HG03575 (cell line): ENCODE data around the gene C6orf47.

Source experiments
- ATAC-seq: cut with Tn5 transposase; IDR thresholded peaks from one replicate; pipeline ENCODE4 v1.9.1; 2021; ENCODE audit not compliant: unreplicated experiment, insufficient number of reproducible peaks, low FRiP score; ENCODE audit errors: extremely low read depth

C6orf47 gene

DNA sequence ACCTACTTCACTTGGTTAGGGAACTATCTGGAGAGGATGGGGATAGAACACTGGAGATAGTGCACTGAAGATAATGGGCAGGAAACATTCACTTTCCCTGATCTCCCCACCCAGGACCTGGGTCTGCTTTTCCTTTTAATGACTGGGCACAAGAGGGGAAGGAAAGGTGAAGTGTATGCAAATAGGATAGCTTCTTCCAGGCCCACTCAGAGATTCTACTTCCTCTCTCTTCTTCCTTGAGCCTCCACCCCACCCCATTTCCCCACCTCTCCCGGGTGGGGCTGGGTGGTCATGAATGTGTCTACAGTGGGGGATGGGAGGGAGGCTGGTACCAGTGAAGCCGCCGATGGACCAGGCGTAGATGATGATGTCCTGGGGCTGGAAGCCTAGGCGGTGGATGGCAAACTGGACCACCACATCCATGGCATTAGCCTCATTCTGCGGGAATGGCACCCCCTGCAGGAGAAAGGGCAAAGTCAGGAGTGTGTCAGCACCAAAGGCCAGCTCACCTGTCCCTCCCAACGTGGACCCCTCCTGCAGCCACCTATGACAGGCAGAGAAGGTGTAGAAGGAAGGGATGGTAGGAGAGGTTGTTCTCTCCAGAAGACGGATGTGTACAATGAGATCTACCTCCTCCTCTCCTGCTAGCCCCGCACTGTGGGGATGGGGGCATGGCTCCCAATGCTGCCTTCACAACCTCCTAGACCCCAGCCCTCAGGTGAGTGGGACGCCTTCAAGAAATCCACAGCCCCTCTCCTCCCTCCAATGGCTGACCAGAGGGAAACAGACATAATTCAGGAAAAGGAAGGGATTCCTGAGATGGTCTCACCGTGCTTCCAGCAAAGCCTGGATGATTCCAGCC, 28.9 kb upstream of the C6orf47 start:
- ATAC-seq = no peak

DNA sequence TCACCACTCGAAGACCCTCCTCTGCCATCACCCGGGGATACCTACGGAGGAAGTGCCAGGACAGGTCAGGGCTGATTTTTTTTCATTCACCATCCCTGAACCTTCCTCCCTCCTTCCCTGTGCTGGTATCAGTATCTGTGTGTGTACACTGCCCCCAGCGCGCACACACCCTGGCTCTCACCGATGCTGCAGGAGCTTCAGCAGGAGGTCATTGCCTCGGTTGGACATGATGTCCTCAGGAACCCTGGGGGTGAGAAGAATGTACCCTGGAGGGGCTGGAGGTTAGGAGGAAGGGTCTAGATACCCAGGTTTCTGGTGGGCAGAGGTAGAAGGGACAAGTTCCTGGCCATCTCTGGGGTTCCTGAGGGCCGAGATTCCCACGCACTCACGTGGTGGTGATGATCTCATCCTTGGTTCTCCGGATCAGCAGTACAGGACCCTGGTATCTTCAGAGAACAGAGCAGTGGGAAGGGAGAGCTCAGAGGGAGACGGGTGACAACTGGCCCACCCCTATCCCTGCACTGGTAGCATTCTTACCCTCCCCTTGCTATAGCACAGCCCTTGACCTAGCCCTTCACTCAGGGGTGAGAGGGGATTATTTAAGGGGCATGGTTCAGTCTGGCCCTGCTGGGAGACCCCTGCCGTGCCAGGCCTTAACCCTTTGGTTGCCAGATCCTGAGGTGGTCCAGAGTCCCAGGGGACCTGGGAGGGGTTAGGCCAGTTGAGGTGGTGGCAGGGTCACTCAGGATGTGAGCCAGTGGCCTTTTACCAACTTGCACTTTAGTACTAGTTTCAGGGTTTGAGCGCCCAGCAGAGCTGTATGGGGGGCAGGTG, 27.5 kb upstream of the C6orf47 start:
- no peak for ATAC-seq

DNA sequence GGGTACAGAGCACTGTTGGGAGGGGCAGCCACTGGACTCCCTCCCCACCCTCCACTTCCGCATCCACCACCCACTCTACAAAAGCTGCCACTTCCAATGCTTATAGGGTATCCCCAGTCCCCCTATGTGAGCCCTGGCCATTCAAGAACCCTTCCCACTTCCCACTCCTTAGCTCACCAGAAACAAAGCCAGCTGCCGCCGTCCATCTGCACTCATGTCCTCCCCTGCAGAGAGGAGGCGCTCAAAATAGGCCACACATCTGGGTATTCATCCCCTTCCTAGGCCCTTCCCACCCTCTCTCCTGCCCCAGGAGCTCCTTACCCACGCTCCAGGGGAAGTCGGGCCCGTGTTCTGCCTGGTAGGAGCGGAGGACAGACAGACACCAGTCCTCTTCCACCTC, 26.7 kb upstream of the C6orf47 start:
- ATAC-seq = no peak

DNA sequence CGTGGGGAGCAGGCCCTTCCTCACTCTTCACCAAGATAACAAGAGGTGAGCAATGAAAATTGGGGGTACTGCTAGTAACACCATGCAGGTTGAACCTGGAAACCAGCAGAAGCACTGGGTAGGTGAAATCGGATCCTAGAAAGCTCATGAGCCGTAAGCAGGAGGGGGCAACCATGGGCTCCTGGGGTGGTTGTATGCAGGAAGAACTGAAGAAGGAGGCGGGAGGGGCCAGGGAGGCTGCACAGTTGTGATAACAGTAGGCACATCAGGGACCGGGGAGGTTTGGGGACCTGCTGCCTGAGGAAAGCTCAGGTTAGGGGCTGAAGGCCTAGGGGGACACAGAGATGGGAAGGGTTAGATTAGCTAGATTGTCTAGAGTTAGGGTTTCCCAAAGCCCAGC, 25.9 kb upstream of the C6orf47 start:
- no peak for ATAC-seq

DNA sequence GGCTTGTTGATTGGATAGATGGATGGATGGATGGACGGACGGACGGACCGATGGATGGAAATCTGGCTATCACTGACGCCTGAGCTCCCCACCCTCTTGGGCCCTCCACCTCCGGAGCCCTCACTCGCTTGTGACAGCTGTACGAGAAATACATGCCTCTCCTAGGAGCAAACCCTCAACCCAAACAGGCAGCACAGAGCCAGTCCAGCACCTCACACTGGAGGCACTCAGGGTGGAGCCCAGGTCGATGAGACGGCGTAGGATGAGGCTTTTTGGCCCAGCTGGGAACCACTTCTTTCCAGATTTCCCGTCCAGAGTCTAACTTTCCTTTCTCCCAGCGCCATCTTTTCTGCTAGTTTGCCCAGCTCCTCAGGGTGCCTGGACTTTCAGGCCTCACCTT, 23.0 kb upstream of the C6orf47 start:
- ATAC-seq = no peak

DNA sequence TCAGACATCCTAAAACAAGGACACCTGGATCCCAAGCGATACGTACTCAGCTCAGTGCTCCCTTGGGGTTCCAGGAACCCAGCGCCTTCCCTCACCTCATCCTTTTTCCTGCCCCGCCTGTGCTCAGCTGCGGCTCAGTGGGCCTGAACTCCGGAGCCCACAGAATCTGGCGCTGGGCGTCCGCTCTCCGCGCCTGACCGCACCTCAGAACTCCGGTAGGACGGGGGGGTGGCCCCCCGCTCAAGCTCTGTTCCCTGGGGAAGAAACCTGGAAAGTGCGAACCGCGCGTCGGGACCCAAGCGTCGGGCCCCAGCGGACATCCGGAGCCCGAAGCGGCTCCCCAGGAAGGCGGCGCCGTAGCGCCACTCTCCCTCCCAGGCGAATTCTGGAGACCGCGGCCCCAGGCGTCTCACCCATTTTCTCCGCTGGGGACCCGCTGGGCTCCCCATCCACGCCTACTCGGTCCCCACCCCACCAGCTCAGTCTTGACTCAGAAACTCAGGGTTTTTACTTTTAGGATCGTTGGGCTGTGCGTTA, 20.6 kb upstream of the C6orf47 start:
- no peak for ATAC-seq

DNA sequence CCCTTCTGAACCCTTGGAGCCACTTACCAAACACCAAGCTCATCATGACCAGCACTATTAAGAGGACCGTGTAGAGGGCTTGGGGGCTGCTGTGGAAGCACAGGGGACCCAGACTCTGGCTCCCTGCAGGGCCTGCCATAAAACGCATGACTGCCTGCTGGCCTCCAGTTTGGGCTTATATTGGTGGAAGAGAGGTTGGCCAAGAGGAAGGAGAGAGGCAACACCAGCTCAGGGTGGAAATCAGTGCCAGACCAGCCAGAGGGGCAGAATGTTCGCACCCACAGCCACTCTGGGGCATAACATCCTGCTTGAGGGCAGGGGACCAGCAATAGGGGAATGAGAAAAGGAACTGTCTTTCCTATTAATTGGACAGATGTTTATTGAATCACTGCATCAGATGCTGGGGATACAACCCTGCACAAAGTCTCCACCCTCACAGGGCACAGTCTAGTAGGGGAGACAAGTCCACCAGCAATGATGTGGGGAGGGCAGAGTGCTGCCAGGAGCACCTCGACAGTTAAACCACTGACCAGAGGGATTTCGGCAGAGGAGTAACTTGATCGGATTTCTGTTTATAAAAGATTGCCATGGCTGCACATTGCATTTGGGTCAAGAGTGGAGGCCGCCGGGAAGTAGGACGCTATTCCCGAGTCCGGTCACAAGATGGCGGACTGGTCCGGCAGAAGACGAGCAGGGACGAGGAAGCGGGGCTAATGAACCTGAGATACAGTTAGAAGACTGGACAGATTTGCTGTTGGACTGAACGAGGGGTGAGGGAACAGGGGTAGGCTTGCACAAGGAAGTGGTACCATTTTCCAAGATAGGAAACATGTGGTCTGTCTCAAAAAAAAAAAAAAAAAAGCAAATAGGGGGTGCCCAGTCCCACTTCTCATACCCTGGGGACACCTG, 19.9 kb upstream of the C6orf47 start, which contains the start of gene LY6G5C:
LY6G5C (minus strand) TSS at position 842 of the 909 bp plus-strand sequence; CDS start at position 148, 694 bp downstream.
- no peak for ATAC-seq

DNA sequence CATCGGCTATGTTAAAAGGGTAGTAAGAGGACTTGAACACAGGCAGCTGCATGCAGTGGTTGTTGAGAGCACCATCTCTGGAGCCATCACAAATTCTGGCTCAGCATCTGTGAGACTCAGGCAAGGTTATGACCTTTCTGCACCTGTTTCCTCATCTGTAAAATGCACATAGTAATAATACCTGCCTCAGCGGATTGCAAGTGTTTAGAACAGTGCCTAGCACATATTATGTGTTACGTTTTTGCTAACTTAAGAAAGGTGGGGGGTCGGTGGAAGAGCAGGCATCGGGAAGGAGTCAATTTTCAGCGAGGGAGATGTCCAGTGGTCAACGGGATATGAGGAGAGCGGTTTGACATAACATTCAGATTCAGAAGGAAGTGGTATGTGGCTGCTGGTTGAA, 17.4 kb upstream of the C6orf47 start:
- ATAC-seq = no peak

DNA sequence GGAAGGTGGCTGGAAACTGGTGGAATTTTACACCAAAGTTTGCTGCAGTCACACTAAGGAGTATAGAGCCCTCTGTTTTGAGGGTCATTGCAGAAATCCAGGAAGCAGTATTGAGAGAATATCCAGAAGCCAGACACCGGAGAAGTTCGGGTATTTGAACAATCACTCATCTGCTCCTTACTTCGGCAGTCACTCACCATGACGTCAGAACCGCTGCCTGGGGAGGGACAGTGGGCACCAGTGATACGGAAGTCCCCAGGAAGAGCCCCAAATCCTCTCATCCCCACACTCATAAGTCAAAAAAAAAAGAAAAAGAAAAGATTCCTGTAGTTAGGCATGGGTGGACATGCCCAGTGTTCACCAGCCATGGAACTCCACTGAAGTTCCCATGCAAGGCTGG, 16.3 kb upstream of the C6orf47 start:
- no peak for ATAC-seq

DNA sequence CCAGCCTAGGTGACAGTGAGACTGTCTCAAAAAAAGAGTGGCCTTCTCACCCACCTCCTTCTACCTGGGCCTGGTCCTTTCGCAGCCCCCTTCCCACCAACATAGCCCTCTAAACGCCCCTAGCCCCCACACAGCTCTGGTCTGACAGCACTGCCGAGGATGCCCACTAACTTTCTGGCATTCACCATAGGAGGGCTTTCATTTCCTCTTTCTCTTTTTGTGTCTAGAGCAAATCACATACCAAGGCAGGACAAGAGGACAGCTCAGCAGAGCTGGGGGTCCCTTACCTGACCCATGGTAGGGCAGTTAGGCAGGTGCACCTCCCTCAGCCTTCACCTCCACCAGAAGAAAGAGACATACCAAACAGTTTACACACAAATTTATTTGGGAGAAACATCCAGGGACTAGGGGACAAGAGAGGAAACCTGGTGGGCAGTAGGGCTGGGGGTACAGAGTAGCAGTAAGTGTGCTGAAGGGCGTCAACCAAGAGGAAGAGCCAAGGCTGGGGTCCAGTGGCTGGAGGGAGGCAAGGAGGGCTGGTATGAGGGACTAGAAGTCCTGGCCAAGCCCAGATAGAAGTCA, 15.8 kb upstream of the C6orf47 start:
- ATAC-seq = no peak

DNA sequence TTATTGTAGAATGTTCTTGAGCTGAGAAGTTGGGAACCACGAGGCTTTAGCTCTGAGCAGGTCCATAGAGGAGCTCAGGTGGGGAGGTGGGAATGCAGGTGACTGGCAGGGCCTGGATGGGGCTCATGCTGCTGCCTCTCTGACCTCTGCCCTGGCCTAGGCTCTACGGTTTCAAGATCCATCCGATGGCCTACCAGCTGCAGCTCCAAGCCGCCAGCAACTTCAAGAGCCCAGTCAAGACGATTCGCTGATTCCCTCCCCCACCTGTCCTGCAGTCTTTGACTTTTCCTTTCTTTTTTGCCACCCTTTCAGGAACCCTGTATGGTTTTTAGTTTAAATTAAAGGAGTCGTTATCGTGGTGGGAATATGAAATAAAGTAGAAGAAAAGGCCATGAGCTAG, 9.1 kb upstream of the C6orf47 start, which contains the start of gene LY6G5B:
LY6G5B (plus strand) TSS at position 301 of the 400 bp plus-strand sequence. CDS start 975 bp downstream, outside the sequence.
- ATAC-seq = no peak

DNA sequence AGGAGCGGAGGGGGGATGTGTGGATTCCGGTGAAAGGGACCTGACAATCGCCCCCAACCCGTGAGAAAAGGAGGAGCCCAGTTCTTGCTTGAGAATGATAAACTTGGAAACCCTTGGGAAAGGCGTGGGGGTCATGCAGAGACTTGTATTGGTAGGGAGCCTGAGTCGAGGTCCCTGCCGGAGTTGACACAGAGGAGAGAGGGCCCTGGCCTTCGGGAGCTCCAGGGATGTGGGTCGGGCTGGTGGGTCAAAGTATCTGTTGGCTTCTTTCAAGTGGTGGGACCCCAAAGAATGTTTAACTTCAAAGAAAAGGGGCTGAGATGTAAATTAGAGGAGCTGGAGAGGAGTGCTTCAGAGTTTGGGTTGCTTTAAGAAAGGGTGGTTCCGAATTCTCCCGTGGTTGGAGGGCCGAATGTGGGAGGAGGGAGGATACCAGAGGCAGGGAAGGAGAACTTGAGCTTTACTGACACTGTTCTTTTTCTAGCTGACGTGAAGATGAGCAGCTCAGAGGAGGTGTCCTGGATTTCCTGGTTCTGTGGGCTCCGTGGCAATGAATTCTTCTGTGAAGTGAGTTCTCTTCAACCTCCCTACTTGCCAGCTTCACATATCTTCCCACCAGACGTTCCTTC, 5.9 kb upstream of the C6orf47 start:
- ATAC-seq = no peak

DNA sequence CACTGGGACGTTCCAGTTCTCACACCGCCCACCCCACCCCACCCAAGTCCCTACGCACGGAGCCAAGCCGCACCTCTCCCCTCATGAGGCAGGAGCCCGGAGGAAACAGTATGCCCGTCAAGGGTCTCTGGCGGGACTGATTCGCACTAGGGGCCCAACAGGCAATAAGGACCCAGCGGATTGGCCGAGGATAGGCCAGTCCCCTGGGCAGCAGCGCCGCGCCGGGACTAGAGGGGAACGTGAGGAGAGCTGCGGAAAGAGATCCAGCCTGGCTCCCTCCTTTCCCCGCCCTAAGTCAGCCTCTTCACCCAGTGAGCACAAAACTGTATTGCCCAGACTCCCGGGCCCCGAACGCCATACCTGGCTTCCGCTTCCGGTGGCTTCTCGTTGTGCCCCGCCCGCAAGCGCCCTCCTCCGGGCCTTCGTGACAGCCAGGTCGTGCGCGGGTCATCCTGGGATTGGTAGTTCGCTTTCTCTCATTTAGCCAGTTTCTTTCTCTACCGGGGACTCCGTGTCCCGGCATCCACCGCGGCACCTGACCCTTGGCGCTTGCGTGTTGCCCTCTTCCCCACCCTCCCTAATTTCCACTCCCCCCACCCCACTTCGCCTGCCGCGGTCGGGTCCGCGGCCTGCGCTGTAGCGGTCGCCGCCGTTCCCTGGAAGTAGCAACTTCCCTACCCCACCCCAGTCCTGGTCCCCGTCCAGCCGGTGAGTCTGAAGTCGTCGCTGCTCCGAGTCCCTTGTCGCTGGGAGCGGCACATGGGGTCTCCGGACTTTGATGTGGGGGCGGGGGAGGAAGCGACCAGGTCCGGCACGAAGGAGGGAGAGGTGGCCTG, 5.1 kb upstream of the C6orf47 start, which contains the start of gene CSNK2B:
CSNK2B (plus strand) TSS at position 580 of the 836 bp plus-strand sequence. CDS start 752 bp downstream, outside the sequence.
- ATAC-seq = peak; percentile 57

DNA sequence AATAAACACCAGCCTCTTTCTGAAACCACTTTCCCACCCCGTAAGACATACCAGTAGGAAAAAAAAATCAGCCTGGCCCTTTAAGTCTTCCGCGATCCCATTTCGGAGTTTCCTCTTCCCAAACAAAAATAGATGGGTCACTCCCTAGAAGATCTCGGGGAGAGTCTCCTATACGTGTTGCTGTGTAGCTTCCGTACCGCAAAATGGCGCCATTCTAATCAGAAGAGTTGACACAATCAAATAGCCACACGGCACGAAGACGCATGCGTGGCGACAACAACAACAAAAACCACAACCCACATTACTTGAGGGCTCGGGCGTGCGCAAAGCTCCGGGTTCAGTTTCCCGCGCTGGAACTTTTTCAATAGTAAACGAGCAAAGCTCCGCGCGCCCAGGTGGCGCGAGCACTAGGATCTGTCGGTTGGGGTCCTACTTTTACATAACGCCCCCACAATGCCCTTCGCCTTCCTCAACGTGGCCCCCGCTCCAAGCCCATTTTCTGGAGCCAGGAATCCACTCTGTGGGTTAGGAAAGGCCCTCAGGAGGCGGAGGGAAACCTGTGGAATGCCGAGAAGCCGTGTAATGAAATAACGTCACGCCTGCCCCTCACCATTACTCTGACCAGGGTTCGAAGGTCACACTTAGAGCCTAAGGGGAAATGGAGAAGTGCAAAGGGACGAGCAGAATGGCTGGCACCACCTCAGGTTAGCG, 4.4 kb upstream of the C6orf47 start, which contains the start of gene GPANK1:
GPANK1 (minus strand) TSS at position 208 of the 711 bp plus-strand sequence. CDS start 519 bp downstream, outside the sequence.
- ATAC-seq = no peak

DNA sequence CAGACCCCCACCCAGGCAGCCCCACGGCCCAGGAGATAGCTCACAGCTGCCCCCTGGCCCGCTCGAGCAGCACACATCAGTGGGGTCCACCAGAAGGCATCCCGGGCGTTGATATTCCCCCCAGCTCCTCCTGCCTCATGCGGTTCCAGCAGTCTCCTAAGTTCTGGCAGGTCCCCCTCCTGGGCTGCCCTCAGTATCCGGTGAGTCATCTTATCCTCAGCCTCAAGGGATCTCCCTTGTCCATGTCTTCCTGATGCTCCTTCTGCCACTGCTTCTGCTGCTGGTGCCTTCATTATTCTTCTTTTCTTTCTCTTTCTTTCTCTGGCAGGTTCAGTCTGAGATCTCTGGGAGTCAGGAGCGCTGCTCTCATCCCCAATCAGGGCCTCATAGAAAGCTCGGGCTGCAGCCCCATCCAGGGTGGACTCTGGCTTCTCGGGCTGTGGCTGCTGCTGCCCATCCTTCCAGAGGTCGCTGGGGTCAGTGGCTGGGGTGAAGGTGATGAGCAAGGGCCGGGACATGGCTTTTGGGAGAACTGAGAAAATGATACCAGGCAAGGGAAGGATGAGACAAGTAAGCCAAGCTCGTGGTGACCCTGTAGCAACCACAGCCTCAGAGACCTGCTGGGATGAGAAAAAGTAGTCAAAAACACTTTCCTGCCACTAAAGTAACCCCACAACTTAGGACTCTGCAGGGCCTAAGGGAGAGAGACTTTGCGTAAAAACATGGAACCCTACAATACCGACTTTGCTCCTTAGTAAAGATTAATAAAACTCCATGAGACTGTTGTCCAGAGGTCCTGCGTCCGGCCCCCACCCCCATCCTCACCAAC, 3.6 kb upstream of the C6orf47 start:
- ATAC-seq = no peak
